C4-2B (cell line): ENCODE data around the gene ALDH3A1.

Experiments
- H3K27ac ChIP-seq: fragments of 450-650 bp; 2 replicates; pipeline ENCODE4 v1.5.1; 2017
- CTCF ChIP-seq: fragments of 450-650 bp; conservative IDR thresholded peaks from 2 replicates; pipeline ENCODE4 v1.5.1; 2017; ENCODE audit warnings: mild to moderate bottlenecking
- ZFX ChIP-seq: fragments of 450-650 bp; IDR thresholded peaks from 2 replicates; pipeline ENCODE4 v1.6.1; 2017

ALDH3A1 gene

GRCh38 chr17:19703106-19703827 lies 44.8 kb downstream of the ALDH3A1 start:
- no peak overlapping the region for H3K27ac ChIP-seq
- no peak for TF ChIP-seq CTCF
- TF ChIP-seq ZFX, result no peak

DNA sequence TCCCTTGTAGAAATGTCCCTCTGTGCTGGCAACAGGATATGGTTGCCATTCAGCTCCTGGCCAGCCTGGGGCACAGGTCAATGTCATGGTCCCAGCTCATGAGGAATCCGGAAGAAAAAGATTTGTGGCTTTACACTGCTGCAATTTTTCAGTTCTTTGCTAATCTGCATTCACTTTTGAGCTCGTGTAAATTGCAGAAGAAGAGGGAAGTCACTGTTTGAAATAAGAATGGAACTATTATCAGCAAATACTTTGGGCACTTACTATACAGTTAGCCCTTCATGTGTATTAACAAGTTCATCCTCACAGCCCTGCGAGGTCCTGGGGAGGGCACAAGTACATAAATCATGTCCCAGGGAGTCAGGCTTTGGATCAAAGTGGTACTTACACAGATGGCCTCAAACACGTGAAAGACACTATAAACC lies 45.9 kb downstream of the ALDH3A1 start:
- TF ChIP-seq CTCF (no peak), ZFX (no peak)
- no peak overlapping the region for H3K27ac ChIP-seq
